GM12873 (cell line): ENCODE measurements around the gene MACROH2A1.

Experiments
- TF ChIP-seq, protein P1 (sequence below): IDR thresholded peaks from 2 replicates; pipeline ENCODE4 v1.5.1; 2012; ENCODE audit warnings: low read depth, mild to moderate bottlenecking, moderate library complexity, low read length, control low read depth; ENCODE audit not compliant: insufficient read depth; ENCODE audit errors: missing control alignments

The MACROH2A1 gene

DNA sequence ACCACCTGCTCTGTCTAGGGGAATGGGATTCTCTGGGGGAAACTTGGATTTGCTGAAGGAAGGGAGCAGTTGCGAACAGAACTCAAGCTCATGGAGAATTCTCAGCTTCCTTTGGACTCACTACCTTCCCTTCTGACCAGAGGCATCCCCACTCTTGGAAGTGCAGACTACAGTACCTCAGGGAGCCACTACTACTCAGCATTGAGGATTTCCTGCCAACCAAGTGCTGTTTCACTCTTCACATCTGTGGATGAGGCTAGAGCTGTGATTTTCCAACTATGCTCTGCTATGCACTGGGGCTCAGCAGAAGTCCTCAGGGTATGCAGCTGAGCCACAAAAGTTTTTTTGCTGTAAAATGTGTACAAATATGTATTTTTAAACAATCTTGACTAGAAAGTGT, 43.9 kb downstream of the MACROH2A1 start:
- TF ChIP-seq, protein P1, sequence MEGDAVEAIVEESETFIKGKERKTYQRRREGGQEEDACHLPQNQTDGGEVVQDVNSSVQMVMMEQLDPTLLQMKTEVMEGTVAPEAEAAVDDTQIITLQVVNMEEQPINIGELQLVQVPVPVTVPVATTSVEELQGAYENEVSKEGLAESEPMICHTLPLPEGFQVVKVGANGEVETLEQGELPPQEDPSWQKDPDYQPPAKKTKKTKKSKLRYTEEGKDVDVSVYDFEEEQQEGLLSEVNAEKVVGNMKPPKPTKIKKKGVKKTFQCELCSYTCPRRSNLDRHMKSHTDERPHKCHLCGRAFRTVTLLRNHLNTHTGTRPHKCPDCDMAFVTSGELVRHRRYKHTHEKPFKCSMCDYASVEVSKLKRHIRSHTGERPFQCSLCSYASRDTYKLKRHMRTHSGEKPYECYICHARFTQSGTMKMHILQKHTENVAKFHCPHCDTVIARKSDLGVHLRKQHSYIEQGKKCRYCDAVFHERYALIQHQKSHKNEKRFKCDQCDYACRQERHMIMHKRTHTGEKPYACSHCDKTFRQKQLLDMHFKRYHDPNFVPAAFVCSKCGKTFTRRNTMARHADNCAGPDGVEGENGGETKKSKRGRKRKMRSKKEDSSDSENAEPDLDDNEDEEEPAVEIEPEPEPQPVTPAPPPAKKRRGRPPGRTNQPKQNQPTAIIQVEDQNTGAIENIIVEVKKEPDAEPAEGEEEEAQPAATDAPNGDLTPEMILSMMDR = no peak

DNA sequence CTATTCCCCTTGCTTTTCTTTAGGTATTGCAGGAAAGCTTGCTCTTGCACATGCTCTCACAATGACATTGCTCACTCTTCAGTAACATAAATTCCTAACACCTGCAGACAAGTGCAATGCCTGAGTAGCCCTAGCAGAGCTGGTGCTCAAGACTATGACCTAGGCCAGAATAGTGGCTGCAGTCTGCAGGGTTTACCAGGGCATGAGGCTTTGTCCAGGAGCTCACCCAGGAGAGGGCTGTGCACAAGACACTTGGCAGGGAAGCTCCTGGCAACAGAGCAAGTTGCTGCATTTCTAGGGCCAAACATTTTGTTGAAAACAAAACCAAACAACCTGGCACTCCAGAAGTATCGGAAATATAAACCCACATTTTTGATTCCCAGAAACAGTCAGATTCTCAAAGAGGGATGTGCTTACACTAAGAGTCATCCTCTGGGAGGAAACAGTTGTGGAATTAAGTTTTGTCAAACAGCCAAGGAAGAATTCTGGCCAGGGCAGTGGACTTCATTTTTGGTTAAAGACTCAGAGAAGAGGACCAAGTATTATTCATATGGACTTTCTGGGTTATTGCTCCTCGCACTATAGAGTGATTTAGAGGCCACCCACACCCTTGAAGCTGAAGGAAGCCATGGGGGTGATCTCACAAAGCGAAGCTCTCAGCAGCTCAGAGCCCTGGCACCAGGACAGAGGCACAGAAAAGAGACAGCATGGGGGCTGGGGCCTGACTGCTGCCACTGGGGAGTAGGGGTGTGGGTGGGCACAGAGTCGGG, 44.9 kb downstream of the MACROH2A1 start:
- TF ChIP-seq, protein P1 = no peak

DNA sequence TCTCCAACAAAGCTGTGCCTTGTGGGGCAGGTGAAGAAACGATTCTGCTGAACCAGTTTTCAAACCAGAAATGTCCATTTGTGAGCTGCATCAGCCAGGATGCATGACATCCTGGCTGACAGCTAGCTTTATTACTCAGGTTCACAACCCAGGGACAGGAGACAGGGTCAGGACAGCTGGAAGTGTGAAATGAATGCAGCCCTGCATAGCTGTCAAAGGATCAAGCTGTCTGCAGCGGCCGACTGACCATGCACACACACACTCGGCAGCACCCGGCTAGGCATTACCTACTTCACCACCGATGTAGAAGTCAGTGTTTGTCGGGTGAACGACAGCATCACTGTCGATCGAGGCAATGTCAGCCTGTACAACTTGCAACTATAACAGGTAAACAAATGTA, 48.5 kb downstream of the MACROH2A1 start:
- TF ChIP-seq, protein P1 = no peak

DNA sequence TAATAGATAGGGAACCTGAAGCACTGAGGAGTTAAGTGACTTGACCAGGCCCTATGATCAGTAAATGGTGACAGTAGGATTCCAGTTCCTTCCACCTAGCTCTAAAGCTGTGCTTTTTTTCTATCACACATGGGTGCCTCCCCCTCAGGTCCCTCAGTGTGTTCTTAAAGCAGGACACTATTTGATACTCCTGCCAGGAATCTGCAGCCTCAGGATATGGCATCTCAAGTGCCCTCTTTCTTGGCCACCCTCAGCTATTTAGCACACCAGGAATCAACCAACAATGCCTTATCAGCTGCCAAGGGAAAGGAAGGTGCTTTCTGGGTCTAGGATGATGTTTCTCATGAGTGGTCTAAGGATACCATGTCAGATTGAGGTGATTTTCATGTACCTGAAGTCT, 49.1 kb downstream of the MACROH2A1 start:
- TF ChIP-seq, protein P1 = no peak

DNA sequence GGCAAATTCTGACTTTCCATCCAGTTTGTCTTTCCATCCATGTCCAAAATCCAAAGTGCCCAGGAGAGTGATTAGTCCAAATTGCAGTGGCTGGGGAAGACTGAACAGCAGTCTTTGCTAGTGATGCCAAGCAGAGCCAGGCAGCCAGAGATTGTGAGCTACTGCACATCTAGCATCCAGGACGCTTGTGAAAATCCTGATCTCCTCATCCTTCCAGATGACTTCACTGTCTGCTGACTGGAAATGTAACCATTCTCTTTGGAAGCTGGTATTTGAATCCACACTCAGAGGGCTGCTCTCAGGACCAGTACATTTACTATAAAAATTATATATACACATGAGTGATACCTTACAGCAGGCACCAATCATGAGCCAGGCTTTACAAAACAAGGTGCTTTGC, 49.6 kb downstream of the MACROH2A1 start:
- TF ChIP-seq, protein P1 = no peak

DNA sequence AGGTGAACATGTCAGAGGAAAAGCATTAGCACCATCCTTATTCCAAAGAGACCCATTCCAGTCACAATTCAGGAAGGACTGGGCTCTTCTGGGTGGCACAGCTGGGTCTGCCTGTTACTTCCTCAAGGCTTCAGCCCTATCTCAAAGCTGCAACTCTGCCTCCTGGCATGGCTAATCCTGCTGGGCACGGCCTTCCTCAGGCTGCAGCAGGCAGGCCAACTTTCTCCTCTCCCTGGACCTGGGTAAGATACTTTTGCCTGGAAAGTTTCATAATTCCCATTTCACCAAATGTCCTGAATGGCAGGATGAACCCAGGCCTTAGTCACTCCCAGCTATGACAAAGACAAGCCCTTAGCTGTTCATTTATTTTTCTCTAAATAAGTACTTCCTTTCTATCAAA, 50.1 kb downstream of the MACROH2A1 start:
- TF ChIP-seq, protein P1 = no peak

DNA sequence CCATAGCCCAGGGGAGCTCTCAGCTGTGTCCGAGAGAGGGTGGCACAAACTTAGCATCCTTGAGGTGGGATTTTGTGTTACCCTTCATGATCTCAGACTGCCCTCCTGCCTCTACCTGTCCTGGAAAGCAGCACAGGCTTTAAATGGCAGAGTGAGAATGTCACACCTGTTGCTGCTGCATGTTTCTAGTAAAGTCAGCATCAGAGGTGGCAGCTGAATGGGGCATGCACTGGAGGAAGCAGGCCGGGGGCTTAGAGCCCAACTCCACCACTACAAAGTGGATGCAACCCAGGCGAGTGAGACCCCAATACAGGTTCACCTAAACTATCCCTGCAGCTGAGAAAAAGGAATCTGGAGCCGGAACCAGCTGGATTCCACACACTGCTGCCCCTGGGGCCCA, 51.6 kb downstream of the MACROH2A1 start:
- TF ChIP-seq, protein P1 = no peak
